Tibial artery (tissue), 4 donors: Measurements from ENCODE around the gene SPINT2.

Experiments used
- DNase-seq, 2 donors: peaks; one replicate each; pipeline ENCODE4 v3.0.0-alpha.2; 2019
- H3K27ac ChIP-seq, 2 donors: fragments of 200-600 bp; sonication (generic) in 1 of 2; 1 replicate in 1 of 2; 2 replicates in 1 of 2; pipeline ENCODE4 v1.5.1; 2018 to 2019; ENCODE audit warnings: mild to moderate bottlenecking in 1 of 2
- H3K27me3 ChIP-seq, 2 donors: fragments of 200-600 bp; sonication (generic) in 1 of 2; one replicate each; pipeline versions ENCODE4 v1.5.1 to v1.6.0; 2016 to 2019
- H3K36me3 ChIP-seq, 3 donors: fragments of 200-600 bp; sonication (generic) in 2 of 3; one replicate each; pipeline ENCODE4 v1.5.1; 2016 to 2019; ENCODE audit warnings: mild to moderate bottlenecking in 2 of 3
- H3K4me1 ChIP-seq, 4 donors: fragments of 200-600 bp; sonication (generic) in 2 of 4; 1 replicate in 3 of 4; 2 replicates in 1 of 4; pipeline ENCODE4 v1.5.1; 2016 to 2019
- H3K4me3 ChIP-seq, 2 donors: fragments of 200-600 bp; sonication (generic) in 1 of 2; 1 replicate in 1 of 2; 2 replicates in 1 of 2; pipeline ENCODE4 v1.5.1; 2018 to 2019; ENCODE audit warnings: mild to moderate bottlenecking in 2 of 2
- H3K9me3 ChIP-seq, 3 donors: fragments of 200-600 bp; sonication (generic) in 1 of 3; one replicate each; pipeline ENCODE4 v1.5.1; 2016 to 2019
- CTCF ChIP-seq, 2 experiments: fragments of 200-600 bp in 1 of 2; fragments of 450-650 bp in 1 of 2; IDR thresholded peaks; one replicate each; pipeline ENCODE4 v1.5.1; 2017 to 2019; ENCODE audit warnings: antibody characterized with exemption in 2 of 2, mild to moderate bottlenecking in 1 of 2, moderate library complexity in 1 of 2
- intact Hi-C: fragments of 100-400 bp; cut with DNase I; formaldehyde crosslinking; loops from one replicate; pipeline ENCODE4 v1.15.0; 2023; ENCODE audit warnings: low total_unique reads

Gene SPINT2

DNA sequence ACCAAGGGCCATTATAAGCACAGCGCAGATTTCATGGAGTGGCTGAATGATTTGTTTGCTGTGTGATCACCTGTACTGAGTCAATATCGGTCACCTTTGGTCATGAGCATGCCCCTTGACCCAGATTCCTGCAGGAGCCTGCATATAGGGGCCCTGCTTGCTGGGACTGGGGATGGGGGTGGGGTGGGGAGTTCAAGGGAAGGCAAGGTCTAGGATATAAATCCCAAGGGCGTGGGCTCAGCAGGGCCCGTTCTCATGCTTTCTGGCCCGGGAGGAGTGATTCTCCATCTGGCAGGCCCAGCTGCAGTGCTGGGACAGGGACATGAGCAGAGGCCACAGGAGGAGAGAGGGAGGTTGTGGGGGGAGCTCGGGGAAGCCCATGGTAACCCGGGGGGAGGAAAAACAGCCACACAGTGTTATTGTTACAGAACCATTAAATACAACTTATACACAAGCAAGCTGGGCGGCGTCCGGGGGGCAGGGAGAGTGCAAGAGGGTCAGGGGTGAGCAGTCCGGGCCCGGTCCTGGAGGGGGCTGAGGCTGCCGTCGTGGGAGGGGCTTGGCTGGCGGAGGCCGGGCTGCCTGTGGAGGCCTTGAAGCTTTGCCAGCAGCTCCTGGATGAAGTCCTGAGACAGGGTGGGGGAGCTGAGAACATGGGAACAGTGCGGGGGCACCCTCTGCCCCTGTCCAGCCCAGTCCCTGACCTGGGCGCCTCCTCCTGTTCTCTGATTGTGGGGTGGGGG is 13.4 kb upstream of the SPINT2 start:
- Histone ChIP-seq H3K4me1 (peaks cover 0 to 80% (median 54%) of the 10 kb centered on the region in 4 donors), H3K27ac (peak overlapping the region; percentile 95 to 96), H3K36me3 (peaks cover 4 to 29% (median 8%) of the 10 kb centered on the region in 3 donors), H3K4me3 (peak overlapping the region; percentile 79 to 94), H3K27me3 (no peaks in the 10 kb centered on the region), H3K9me3 (no peaks in the 10 kb centered on the region)
- DNase-seq = peak; percentile 64 to 93
- no peak for TF ChIP-seq CTCF (IDR thresholded peaks at IDR 0.05)
- intact Hi-C loops = no loop called here

DNA sequence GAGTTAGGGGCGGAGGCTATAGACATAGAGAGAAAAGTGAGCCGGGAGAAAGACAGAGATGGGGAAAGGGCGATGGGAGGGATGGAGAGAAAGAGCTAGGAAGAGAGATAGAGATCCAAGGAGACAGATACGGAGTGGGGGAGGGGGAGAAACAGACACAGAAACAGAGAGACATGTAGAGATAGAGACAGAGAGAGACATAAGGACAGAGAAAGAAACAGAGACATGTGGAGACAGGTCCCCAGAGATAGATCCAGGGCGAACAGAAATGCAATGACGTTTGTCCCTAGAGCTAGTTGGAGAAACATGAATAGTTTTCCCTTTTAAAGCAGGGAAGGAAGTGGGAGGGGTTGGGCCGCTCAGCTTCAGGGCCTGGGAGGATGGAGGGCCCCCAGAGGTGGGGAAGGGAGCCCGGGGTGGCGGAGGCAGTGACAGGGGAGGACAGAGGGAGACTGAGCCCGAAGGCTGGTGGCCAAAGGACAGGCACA is 12.8 kb upstream of the SPINT2 start:
- Histone ChIP-seq H3K36me3 (peaks cover 4 to 29% (median 8%) of the 10 kb centered on the region in 3 donors), H3K4me1 (peaks cover 0 to 75% (median 52%) of the 10 kb centered on the region in 4 donors), H3K27me3 (no peaks in the 10 kb centered on the region), H3K9me3 (no peaks in the 10 kb centered on the region), H3K4me3 (peak overlapping the region; percentile 79 to 94), H3K27ac (peak overlapping the region; percentile 95 to 96)
- TF ChIP-seq CTCF (IDR thresholded peaks at IDR 0.05) = no peak
- intact Hi-C loops = no loop called here
- peak; percentile 73 to 94 for DNase-seq

DNA sequence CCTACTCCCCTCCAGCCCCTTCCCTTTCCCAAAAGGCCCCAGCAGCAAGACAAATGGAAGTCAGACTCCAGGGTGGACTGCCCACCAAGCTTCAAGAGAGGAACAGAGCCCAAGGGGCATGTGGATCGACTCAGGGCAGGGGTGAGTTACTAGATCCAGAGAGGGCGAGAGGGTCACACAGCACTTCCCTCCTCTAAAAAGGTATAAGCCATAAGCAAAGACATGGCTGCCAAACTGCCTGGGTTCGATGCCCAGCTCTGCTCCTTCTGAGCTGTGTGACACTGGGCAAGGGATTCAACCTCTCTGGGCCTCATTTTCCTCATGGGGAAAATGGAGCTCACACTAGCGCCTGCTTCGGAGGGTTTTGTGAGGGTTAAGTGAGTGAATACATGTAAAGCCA is 12.0 kb upstream of the SPINT2 start:
- peak overlapping the region; percentile 95 to 96 for H3K27ac ChIP-seq
- peaks cover 0 to 71% (median 49%) of the 10 kb centered on the region in 4 donors for H3K4me1 ChIP-seq
- no peak for DNase-seq
- no peaks in the 10 kb centered on the region for H3K27me3 ChIP-seq
- no peaks in the 10 kb centered on the region for H3K9me3 ChIP-seq
- no peak for TF ChIP-seq CTCF (IDR thresholded peaks at IDR 0.05)
- peak overlapping the region; percentile 79 to 94 for H3K4me3 ChIP-seq
- intact Hi-C loops = no loop called here
- peaks cover 4 to 29% (median 8%) of the 10 kb centered on the region in 3 donors for H3K36me3 ChIP-seq

DNA sequence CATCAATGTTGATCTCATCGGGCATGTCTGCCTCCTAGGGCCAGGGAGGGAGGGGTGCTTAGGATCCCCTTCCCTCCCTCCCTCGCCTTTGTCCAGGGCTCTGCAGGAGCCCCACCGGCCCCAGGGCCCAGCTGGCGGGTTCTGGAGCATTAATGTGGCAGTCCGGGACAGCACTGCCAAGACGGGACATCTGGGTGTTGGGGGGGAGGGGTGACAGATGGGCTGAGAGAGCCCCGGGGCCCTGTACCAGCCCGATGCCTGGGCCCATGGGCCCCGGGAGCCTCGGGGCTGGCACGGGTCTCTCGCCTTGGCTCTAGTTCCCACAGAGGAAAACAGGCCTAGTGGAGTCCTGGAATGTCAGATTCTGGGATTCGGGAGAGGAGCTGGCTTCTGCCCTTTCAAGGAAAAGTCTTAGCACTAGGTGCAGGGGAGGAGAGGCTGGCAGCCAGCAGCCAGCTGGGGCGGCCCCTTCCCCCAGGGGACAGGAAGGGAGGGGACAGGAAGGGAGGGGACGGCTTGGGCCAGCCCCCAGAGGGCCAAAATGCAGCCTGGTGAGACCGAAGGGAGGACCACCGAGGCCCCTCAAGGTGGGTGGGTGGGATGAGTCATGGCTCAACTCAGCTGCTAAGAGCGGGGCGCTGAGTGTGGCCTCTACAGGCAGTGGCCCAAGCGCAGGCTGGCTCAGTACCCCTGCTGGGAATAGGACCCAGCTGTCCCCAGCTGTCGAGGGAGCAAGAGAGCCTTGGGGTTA is 11.3 kb upstream of the SPINT2 start:
- no peak for TF ChIP-seq CTCF (IDR thresholded peaks at IDR 0.05)
- Histone ChIP-seq H3K9me3 (no peaks in the 10 kb centered on the region), H3K27ac (peak overlapping the region; percentile 95 to 96), H3K27me3 (no peaks in the 10 kb centered on the region), H3K4me1 (peaks cover 0 to 64% (median 42%) of the 10 kb centered on the region in 4 donors), H3K36me3 (peaks cover 4 to 29% (median 7%) of the 10 kb centered on the region in 3 donors), H3K4me3 (peak overlapping the region; percentile 79 to 94)
- intact Hi-C loops = no loop called here
- DNase-seq = peak; percentile 51 to 94

DNA sequence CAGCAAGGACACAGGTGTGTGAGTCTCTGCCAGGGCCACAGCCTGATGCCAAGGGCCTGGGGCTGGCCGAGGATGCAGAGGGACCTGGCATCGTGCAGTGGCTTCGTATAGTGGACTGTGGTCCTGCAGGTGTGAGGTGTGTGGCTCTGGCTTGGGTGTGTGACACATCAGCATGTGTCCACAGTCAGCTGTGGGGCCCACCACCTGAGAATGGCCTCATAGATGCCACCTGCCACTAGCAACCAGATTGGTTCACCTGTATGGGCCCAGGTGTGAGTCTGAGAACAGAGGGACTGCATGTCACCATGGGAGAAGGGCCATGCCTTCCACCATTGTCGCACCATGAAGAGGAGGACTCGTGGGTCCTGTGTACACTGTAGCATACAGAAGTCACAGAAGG is 10.6 kb upstream of the SPINT2 start:
- no peak for TF ChIP-seq CTCF (IDR thresholded peaks at IDR 0.05)
- no peaks in the 10 kb centered on the region for H3K9me3 ChIP-seq
- intact Hi-C loops = no loop called here
- peaks cover 0 to 57% (median 37%) of the 10 kb centered on the region in 4 donors for H3K4me1 ChIP-seq
- H3K27me3 ChIP-seq = no peaks in the 10 kb centered on the region
- H3K4me3 ChIP-seq = peak overlapping the region; percentile 79 to 94
- DNase-seq = no peak
- peaks cover 4 to 23% (median 4%) of the 10 kb centered on the region in 3 donors for H3K36me3 ChIP-seq
- peak overlapping the region; percentile 95 to 96 for H3K27ac ChIP-seq
